Left ventricle myocardium inferior (tissue), 1 donor: ENCODE results near the gene RAPGEF2. TPM values are rescaled to one million over a fixed set of nuclear protein-coding genes. Genes with fewer than 3 reads are reported as not detected.

Source experiments
- DNase-seq: peaks from one replicate; pipeline ENCODE4 v3.0.0-alpha.2; 2020
- H3K27ac ChIP-seq: fragments of 200-600 bp; replicated peaks from 2 replicates; pipeline ENCODE4 v1.8.0; 2021
- H3K27me3 ChIP-seq: fragments of 200-600 bp; 2 replicates; pipeline ENCODE4 v1.8.0; 2021; ENCODE audit warnings: low read depth
- H3K36me3 ChIP-seq: fragments of 200-600 bp; 2 replicates; pipeline ENCODE4 v1.8.0; 2021
- H3K4me1 ChIP-seq: fragments of 200-600 bp; 2 replicates; pipeline ENCODE4 v1.8.0; 2021
- H3K4me3 ChIP-seq: fragments of 200-600 bp; 2 replicates; pipeline ENCODE4 v1.8.0; 2021; ENCODE audit warnings: mild to moderate bottlenecking, moderate library complexity
- H3K9me3 ChIP-seq: fragments of 200-600 bp; replicated peaks from 2 replicates; pipeline ENCODE4 v1.8.0; 2021
- intact Hi-C: fragments of 100-400 bp; cut with micrococcal nuclease; formaldehyde crosslinking; loops from one replicate; pipeline ENCODE4 v1.11.0; 2022
- total RNA-seq: library from RNA; stranded (reverse); fragmentation: NEBNext Ultra II Directional; extraction: Animal tissue kit (Norgen Biotek cat#: 25700); gene quantifications from one replicate; pipeline ENCODE4 v1.2.1, GENCODE V29; 2021
- TF ChIP-seq, protein P1 (sequence below): fragments of 200-600 bp; IDR thresholded peaks from 2 replicates; pipeline ENCODE4 v1.8.0; 2021; ENCODE audit warnings: antibody characterized with exemption, mild to moderate bottlenecking, borderline replicate concordance
- donor health status: DM: no; HTN: yes; CAD: no; lungs with severe emphysema.

RAPGEF2 gene
- total RNA-seq, 1 donor from 2014 or later: 51.5 TPM

DNA sequence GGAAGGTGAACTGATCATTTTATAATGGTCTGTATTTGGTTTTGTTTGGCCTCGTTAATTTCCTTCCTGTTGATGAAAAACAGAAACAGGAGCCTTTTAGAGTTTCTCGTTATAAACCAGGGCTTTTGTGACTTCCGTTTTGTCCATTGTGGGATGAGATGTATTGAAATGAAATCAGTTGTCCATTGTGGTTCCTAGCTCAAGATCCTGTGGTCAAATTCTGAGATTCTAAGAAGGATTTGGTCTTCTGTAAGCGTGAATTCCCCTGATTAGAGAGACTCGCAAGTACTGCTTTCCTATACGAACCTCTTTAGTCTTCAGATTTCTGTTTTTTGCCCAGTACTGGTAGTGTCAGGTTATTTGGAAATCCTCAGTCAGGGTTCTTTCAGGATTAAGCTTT, 101.7 kb downstream of the RAPGEF2 start:
- Histone ChIP-seq H3K9me3 (no peaks in the 10 kb centered on the region), H3K27ac (peak overlapping the region; percentile 84), H3K27me3 (no peaks in the 10 kb centered on the region), H3K4me1 (peaks cover 89% of the 10 kb centered on the region), H3K36me3 (no peaks in the 10 kb centered on the region), H3K4me3 (no peak overlapping the region)
- TF ChIP-seq, protein P1, sequence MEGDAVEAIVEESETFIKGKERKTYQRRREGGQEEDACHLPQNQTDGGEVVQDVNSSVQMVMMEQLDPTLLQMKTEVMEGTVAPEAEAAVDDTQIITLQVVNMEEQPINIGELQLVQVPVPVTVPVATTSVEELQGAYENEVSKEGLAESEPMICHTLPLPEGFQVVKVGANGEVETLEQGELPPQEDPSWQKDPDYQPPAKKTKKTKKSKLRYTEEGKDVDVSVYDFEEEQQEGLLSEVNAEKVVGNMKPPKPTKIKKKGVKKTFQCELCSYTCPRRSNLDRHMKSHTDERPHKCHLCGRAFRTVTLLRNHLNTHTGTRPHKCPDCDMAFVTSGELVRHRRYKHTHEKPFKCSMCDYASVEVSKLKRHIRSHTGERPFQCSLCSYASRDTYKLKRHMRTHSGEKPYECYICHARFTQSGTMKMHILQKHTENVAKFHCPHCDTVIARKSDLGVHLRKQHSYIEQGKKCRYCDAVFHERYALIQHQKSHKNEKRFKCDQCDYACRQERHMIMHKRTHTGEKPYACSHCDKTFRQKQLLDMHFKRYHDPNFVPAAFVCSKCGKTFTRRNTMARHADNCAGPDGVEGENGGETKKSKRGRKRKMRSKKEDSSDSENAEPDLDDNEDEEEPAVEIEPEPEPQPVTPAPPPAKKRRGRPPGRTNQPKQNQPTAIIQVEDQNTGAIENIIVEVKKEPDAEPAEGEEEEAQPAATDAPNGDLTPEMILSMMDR: no peak
- no peak for DNase-seq
- intact Hi-C loops: loop anchor here (10.0 kb wide), 3 partner anchors 240 to 480 kb away; partner anchors contain the start of gene PPID

DNA sequence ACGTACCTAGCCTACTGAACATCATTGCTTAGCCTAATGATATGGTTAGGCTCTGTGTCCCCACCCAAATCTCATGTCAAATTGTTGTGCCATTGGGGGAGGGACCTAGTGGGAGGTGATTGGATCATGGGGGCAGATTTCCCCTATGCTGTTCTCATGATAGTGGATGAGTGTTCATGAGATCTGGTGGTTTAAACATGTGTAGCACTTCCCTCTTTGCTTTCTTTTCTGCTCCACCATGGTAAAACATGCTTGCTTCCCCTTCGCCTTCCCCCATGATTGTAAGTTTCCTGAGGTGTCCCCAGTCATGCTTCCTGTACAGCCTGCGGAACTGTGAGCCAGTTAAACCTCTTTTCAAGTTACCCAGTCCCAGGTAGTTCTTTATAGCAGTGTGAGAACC, 102.6 kb downstream of the RAPGEF2 start:
- Histone ChIP-seq H3K4me1 (peaks cover 93% of the 10 kb centered on the region), H3K36me3 (no peaks in the 10 kb centered on the region), H3K4me3 (no peak overlapping the region), H3K27ac (peak overlapping the region; percentile 84), H3K9me3 (no peaks in the 10 kb centered on the region), H3K27me3 (no peaks in the 10 kb centered on the region)
- DNase-seq: no peak
- TF ChIP-seq, protein P1: no peak
- intact Hi-C loops: loop anchor here (10.0 kb wide), 3 partner anchors 239 to 481 kb away; partner anchors contain the start of gene PPID

DNA sequence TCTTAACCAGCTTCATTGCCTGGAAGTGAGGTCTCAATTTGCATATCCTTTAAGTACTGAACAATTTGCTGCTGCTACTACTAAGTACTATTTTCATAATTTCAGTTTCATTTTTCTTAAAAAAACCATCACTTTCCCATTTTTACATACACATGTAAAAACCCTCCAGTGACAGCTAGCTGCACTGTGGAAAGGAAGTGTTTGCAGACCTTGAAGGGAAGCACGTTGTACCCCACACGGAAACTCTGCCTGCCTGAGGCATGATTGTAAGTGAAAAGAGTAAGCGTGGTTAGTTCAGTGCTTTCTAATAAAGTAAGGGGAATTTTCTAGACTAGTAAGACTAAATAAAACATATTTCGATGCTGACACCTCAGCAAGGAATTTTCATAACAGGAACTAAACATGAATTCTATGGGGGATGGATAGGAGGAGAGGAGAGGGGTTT, 103.6 kb downstream of the RAPGEF2 start:
- no peak overlapping the region for H3K4me3 ChIP-seq
- H3K4me1 ChIP-seq: peaks cover 94% of the 10 kb centered on the region
- peak overlapping the region; percentile 84 for H3K27ac ChIP-seq
- H3K27me3 ChIP-seq: no peaks in the 10 kb centered on the region
- no peaks in the 10 kb centered on the region for H3K9me3 ChIP-seq
- TF ChIP-seq, protein P1: no peak
- DNase-seq: no peak
- no peaks in the 10 kb centered on the region for H3K36me3 ChIP-seq
- intact Hi-C loops: loop anchor here (10.0 kb wide), 3 partner anchors 238 to 482 kb away; partner anchors contain the start of gene PPID

DNA sequence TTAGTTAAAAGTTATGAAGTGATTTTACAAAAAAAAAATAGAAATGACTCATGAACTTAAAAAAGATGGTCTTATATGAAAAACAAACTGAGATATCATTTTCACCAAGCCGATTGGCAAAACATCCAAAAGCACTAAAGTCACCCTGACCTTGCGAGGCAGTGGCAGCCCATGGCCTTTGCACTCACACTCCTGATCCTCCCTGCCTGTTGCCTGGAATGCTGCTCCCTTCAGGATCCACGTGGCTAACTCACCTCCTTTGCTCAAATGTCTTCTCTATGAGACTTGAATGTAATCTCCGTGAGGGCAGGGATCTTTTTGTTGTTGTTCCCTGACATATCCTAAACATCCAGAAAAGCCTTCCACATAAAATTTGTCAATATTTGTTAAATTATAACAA, 106.4 kb downstream of the RAPGEF2 start:
- H3K9me3 ChIP-seq: no peaks in the 10 kb centered on the region
- TF ChIP-seq, protein P1: no peak
- no peak overlapping the region for H3K27ac ChIP-seq
- no peak for DNase-seq
- H3K27me3 ChIP-seq: no peaks in the 10 kb centered on the region
- H3K36me3 ChIP-seq: no peaks in the 10 kb centered on the region
- H3K4me1 ChIP-seq: peaks cover 94% of the 10 kb centered on the region
- intact Hi-C loops: loop anchor here (10.0 kb wide), 3 partner anchors 236 to 484 kb away; partner anchors contain the start of gene PPID
- no peak overlapping the region for H3K4me3 ChIP-seq

DNA sequence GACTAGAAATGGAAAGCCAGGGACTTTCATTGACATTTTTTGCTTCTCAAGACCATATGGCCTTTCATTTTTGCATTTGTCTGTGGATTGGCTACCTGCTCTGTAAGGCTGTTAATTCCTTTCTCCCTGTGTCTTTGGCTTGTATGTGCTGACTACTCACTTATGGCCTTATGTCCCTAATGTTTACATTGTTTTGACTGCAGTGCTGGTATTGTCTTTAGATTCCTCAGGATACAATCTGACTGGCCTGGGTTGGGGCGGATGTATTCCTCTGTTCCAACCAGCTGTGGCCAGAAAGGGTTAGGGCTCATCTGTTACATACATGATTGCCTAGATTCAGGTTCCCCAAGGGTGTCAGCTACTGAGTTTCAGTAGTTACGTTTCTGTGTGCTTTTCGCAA, 108.1 kb downstream of the RAPGEF2 start:
- peaks cover 96% of the 10 kb centered on the region for H3K4me1 ChIP-seq
- H3K27me3 ChIP-seq: no peaks in the 10 kb centered on the region
- H3K9me3 ChIP-seq: no peaks in the 10 kb centered on the region
- intact Hi-C loops: no loop called here
- TF ChIP-seq, protein P1: no peak
- H3K27ac ChIP-seq: peak overlapping the region; percentile 83
- no peak for DNase-seq
- H3K36me3 ChIP-seq: no peaks in the 10 kb centered on the region
- no peak overlapping the region for H3K4me3 ChIP-seq
